Measurements from ENCODE around the gene GSK3A. TPM values are rescaled to one million over a fixed set of nuclear protein-coding genes. Genes with fewer than 3 reads are reported as not detected.

The GSK3A gene
- total RNA-seq, 1 donor from 2014 or later, result 39.6 TPM

DNA sequence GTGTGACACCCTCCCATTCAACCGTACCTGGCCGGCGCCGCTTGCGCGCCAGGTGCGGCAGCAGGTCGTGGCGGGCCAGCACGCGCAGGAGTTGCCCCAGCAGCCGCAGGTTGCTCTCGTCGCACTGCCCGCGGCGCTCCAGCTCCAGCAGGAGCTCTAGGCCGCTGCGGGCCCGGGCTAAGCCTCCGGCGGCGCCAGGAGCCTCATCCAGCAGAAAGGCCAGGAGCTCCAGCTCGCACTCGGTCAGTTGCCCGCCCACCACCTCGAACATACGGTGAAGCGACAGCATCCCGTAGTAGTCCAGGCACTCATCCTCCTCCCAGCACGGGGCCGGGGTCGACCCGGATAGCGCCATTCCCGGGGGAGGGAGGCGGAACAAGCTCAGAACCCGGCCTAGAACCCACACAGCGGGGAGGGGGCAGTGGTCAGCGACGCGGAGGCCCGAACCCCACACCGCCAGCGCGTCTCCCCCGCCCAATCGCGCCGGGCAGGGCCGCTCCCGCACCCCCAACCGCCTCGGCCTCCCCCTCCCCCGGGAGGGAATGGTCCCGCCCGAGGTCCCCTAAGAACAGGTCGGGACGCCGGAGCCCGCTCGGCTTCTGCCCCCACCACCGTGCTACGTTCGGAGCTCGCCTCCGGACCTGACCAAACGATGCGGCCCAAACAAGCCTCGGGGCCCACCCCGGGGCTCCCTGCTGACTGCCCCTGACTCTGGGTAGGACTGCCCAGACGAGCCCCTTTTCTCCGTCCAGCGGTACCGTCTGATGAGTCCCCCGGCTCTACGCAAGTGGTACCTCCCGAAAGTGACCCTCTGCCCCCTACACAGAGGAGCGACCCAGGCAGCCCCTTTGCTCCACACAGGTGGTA is 25.5 kb downstream of the GSK3A start:
- no peak for DNase-seq (ENCODE audit: low spot score)
- intact Hi-C loops (cut with DNase I), result no loop called here

DNA sequence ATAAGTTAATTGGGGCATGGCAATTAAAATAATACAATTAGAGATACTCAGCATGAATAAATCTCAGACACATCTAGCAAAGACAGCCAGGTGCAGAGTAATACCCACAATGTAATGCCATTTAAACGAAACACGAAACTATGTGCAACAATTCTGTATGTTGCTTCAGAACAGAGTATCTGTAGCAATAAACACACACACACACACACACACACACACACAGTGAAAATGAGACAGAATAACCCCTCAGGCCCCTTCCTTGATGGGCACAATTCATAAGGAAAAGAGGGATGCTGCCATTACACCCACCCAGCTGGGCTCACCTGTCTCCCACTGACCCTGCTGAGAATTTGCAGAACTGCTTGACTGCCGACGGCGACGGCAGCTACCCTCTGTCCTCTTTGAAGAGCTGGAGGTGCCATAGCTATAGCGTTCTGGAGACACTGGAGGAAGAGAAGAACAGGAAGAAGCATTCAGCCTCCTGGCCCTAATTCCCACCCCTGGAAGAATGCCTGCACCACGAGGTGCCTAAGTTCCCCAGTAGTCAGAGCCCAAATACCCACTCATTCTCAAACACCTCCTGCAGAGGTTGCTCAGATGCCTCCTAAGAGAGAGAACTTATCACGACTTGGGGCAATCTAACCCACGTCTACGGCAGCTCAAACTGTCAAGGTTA is 27.5 kb downstream of the GSK3A start:
- intact Hi-C loops (cut with DNase I), result no loop called here
- no peak for DNase-seq (ENCODE audit: low spot score)

DNA sequence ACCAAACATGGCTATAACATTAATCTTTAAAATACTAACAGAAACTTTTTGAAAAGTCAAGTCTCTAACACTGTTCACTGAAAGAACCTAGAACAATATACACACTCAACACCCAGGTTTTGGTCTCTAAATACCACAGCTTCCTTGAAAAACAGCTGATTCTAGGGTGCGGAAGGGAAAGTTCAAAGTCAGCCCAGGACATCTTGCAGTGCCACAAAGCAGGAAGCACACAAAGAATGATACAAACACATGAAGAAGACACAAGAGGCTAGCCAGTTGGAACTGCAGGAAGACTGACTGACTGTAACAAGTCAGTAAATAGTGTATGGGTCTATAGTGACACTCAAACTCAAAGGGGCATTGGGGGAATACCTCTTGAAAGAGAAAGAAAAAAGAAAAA is 29.5 kb downstream of the GSK3A start:
- DNase-seq (ENCODE audit: low spot score), result no peak
- intact Hi-C loops (cut with DNase I), result no loop called here

DNA sequence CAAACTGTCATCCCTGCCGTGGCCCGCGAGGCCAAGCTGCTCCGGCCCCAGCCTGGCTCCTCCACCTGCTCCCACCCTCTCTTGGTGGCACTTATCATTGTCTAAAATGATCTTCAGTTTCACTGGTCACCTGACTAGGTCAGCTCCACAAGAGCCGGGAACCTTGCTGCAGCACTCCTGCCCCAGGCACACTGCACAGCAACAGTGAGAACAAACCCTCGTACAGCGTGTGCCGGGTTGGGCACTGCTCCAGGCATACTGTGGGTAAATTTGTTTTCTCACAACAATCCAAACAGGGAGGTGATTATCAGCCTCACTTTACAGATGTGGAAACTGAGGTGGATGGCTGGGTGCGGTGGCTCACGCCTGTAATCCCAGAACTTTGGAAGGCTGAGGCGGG is 33.8 kb downstream of the GSK3A start:
- intact Hi-C loops (cut with DNase I), result no loop called here
- DNase-seq (ENCODE audit: low spot score), result no peak

DNA sequence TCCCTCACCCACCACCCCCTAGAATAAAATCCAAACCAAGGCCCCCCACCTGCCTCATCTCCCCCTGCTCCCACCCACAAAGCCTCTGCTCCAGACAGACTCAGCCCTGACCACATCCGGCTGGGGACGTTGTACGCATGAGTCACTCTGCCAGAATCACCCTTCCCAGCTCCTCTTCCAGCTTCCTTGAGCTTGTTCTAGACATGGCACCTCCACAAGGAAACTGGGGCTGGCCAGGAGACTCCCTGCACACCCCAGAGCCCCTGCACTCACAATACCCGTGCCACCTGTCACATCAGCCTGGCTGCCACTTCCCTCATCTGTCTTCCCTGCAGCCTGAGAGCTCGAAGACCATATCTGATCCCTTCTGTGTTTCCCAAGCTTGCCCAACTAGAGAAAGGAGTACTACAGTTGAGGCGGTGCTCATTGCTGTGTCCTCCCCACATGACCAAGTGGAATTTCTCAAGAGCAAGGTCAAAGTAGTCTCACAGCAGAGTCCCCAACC is 34.6 kb downstream of the GSK3A start:
- intact Hi-C loops (cut with DNase I), result no loop called here
- no peak for DNase-seq (ENCODE audit: low spot score)

DNA sequence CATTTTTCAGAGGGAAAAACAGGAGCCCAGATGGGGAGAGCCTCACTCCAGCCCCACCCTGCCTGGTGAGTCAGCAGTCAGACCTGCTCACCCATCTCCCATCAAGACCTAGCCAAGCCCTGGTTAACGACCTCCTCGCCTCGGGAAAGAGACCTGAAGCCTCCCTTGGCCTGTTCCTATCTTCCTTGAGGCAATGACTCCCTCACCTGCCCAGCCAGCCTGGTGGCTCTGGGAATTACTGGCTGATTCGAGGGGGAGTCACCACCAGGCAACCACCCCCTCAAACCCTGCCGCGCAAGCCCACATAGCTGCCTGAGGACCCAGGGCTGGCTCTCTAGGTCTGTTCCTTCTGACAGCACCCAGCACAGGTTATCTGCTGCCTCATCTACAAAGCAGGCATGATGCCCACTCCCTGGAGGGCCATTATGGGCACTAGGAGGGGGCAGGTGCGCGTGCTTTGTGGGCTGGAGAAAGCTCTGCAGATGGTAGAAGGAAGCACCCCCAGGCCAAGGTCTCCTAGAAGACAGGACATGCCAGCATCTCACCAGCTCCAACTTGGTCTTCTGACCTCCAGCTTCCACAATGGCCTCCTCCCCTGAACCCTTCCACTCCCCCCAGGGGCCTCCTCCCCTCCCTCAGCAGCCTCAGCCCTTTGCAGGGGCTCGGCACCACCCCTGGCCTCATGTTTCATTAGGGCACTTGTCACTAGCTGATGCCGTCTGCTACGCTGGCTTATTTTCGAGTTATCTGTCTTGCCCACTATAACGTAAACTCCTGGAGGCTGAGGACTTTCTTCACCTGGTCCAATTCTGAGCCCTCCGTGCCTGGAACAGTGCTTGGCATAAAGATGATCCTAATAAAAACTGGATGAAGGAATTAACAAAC is 35.3 kb downstream of the GSK3A start:
- intact Hi-C loops (cut with DNase I), result no loop called here
- no peak for DNase-seq (ENCODE audit: low spot score)

DNA sequence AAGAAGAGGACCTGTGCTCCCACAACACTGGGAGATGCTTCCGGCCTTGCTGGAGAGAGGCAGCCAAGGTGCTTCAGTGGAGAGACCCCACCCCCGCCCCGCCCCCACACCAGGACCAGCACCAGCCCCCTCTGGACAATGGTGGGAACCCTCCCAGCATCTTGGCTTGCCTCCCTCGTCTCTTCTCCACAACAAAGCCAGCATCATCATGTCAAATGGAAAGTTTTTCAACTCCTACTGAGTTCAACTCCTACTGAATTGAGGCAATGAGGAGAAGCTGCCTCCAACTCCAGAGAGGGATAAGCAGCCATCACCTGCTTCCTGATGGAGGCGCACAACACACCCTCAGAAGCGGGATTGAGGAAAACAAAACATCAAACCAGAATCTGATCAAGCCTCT is 37.7 kb downstream of the GSK3A start:
- intact Hi-C loops (cut with DNase I), result no loop called here
- no peak for DNase-seq (ENCODE audit: low spot score)

DNA sequence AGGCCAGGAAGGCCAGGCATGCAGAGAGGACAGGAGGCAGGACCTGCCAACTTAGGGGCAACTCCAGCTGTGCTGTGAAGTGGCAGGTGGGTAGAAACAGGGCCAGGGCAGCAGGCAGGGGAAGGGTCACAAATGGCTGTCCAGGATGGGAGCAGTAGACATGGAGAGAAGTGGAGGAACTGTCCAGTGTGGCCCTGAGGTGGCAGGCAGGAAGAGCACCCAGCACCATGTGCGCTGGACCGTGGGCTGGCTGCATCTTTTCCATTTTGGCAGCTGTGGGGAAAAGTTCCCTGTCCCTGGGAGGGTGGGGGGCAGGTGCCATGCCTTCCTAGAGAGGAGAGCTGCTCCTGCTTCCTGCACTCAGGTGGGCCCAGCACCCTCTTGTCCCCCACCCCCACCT is 38.7 kb downstream of the GSK3A start:
- intact Hi-C loops (cut with DNase I), result no loop called here
- no peak for DNase-seq (ENCODE audit: low spot score)

DNA sequence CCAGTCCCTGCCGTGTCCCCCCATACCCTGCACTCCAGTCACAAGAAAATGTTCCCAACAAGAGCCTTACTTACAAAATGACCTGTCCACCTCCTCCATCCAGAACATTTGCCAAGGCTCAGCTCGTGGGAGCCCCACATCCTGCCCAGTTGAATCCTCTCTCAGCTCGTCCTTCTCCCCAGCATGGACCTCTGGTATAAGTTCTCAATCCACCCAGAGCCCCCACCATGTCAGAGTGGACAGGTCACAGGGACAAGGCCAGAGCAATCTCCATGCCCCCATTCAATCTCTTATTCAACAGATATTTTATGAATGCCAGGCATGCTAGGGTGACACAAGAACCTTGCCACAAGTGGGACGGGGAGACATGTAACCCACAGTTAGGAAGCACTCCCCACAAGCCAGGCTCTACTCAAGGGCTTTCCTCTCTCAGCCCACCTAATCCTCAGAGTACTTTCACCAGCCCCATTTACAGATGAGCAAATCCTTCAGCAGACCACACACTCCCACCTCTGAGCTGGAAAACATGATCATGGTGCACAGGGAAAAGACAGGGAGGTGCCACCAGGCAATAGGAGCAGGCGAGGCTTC is 40.0 kb downstream of the GSK3A start:
- DNase-seq (ENCODE audit: low spot score), result no peak
- intact Hi-C loops (cut with DNase I), result no loop called here

DNA sequence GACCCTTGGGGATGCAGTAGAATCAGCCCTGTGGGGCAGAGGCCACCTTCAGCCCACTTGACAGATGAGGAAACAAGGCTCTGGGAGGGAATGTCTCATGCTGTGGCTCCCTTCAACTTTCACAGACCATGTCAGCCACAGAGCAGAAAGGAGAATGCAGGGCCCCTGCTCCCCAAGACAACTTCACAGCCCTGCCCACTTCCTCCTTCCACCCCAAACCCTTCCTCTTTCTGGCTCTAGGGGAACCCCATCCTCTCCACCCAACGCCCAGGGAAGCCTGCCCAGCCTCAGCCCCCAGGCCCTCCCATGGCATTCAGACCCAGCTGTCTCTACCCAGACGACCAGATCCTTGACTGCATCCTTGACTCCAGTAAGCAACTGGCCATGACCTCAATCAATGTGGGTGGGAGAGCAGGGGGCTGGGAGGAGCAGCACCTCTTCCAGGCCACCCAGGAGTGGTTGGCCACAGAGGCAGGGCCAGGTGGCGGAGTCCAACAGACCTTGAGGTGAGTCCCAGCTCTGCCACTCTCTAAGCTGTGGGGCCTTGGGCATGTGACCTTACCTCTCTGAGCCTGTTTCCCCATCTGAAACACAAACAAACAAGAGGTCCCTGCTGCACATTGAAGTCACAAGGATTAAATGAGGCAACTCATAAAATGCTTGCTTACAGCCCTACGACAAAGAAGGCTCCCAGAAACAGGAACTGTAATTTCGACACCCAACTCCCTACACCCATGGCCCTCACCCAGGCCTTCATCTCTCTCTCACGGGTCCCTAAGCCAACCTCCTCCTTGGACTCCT is 40.7 kb downstream of the GSK3A start:
- peak; percentile 91 for DNase-seq (ENCODE audit: low spot score)
- intact Hi-C loops (cut with DNase I), result no loop called here

DNA sequence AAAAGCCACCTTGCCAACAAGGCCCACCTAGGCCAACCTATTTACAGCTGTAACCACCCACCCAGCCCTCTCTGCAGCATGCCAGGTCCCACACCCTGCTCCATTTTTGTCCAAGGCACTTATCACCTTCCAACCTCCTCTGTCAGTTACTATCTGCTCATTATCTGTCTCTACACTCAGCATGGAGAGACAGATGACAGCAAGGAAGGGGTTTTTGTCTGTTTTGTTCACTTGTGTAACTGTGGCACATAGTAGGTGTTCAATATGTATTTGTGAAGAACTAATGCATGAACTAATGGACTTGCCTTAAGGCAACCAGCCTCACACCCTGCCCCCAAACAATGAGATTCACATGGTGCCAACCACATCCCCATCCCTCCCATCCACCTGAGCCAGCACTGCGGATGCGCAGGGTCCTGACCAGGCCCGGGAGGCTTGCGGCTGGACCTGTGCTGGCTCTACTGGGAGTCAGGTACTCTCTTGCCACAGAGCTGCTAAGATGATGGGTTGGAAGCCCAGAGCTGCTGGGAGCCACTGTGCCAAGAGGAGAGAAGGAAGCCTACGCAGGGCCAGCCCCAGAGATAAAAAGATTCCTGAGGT is 42.2 kb downstream of the GSK3A start:
- intact Hi-C loops (cut with DNase I), result no loop called here
- DNase-seq (ENCODE audit: low spot score), result no peak

DNA sequence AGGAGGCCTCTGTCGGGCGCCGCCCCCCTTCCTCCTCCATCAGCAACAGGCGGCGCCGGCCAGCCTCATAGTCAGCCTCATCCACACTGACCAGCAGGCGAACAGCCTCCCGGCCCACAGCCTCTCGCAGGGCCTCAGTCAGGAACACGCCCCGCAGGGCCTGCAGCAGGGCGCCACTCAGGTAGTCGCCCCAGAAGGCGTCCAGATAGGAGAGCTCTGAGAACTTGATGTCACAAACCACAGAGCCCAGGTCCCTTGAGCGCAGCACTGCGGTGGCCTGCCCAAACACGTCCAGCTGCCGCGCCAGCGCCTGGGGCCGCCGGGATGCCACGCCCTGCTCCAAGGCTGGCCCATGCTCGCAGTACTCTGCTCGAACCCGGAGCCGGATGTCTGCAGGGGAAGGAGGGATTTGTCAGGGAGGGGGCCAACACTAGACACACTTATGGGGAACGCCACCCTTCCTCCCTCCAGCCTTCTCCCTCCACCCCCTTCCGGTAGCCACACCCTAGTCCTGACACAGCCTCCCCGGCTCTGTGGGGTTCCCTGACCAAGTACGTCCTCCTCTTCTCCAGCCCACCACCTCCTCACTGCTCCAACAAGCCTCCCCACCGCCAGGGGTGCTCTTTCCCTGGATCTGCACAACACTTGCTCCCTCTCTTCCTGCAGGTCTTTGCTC is 42.8 kb downstream of the GSK3A start:
- intact Hi-C loops (cut with DNase I), result no loop called here
- peak; percentile 92 for DNase-seq (ENCODE audit: low spot score)

DNA sequence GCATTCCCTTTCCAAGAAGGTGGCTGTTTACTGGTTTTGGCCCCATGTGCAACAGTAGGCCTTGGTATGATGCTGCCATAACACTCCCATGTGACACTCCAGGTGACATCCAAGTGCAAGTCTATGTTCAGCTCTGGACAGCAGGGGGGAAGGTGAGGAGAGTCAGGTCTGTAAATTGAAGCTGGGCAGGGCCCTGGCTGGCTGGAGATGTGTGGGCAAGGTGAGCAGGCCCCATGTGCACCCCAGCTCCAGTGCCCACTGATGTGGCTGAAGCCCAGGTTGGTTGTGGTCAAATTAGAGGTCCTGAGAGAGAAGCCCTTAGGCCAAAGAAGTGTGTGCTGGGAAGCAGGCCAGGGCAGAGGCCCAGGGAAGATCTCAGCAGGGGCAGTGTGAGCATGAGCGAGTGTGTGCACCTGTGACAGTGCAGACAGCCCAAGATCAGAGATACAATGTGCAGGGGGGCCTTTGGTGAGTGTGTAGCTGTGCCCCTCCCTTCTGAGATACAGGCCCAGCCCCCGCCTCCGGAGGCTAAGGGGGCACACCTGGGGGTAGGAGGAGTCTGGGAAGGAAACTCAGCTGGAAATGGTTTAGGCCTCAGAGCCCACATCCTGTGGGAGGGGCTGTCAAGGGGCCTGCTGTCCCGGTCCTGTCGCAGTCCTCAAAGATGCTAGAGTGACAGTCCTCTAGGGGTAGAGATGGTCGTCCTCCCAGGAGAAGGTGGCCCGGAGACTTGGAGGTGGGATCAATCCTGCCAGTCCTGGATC is 43.5 kb downstream of the GSK3A start:
- no peak for DNase-seq (ENCODE audit: low spot score)
- intact Hi-C loops (cut with DNase I), result no loop called here

DNA sequence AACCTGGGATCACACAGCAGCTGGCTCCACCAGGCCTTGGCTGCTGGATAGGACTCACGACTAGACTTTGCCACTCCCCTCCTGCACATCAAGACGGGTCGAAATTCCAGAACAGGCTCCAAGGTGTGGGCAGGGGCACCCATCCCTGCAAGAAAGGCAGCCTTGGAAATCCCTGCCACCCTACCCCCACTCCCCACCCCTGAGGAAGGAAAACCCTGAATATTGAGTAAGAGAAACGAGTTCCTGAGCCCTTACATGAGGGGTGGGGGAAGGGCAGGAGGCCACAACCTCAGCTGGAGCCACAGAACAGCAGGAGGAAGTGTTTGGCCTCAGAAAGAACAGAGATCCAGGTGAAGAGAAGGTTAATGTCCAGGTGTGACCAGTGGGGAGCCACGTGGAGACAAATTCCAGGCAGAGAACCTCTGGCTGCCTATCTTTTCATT is 45.0 kb downstream of the GSK3A start:
- DNase-seq (ENCODE audit: low spot score), result no peak
- intact Hi-C loops (cut with DNase I), result no loop called here

DNA sequence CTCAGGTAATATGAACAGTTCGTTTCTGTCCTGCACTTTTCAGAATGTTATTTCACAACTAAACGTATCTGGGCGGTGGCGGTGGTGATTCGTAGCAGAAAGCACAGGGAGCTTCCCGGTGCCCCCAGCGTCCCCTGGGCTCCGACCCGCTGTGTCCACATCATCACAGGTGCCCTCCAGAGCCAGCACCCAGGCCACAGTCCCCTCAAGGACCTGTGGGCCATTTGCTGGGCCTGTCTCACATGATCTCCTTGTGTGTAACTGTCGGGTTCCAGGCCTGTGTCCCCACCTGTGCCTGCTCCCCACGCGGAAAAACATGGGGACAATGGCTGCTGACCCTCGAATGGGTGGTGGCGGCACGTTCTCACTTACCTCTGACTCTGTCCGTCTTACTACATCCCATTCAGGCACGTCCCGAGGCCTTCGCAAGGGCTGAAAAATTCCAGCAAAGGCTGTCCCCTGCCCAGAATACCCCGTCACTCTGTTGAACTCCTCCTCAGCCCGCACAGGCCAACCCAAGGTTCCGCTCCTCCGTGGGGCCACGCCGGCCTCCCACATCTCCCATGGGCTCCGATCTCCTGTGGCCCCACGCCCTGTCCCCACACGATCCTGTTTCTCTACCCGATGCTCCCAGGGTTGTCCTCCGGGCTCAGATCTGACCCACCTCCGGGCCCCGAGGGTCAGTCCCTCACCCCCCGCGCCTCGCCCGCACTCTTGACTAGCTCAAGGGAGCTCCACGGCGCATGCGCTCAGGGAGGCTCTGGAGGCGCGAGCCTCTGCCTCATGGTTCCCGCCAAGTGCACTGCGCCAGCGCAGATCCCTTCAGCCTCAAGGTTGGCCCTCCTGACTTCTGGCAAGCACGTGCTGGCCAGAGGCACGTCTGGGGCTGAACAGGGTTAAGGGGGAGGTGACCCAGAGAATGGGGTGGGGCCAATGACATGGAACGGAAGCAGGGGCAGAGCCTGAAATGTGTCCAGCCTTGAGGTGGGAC is 46.1 kb downstream of the GSK3A start:
- no peak for DNase-seq (ENCODE audit: low spot score)
- intact Hi-C loops (cut with DNase I), result no loop called here

DNA sequence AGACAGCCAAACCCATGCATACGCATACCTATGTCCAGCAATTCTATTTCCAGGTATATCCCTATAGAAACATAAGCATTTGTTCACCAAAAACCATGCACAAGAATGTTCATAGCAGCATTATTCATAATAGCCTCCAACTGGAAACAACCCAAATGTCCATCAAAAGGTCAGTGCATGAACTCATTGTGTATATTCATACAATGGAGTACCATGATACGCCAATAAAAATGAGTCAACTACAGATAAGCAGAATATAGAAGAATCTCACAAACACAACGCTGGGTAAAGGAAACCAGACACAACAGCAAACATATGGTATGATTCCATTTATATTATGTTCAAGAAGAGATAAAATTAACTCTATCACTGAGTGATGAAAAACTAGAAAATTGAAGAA is 48.7 kb downstream of the GSK3A start:
- intact Hi-C loops (cut with DNase I), result no loop called here
- DNase-seq (ENCODE audit: low spot score), result no peak
